Activated CD8-positive, alpha-beta memory T cell treated with anti-CD3 and anti-CD28 coated beads for 48 hours (primary cell): Measurements from ENCODE around the gene MPIG6B.

Experiments used
- DNase-seq, 3 experiments: peaks; one replicate each; pipeline ENCODE4 v3.0.0-alpha.2; 2020; ENCODE audit warnings: low read depth in 2 of 3, low spot score in 2 of 3

Gene MPIG6B, protein sequence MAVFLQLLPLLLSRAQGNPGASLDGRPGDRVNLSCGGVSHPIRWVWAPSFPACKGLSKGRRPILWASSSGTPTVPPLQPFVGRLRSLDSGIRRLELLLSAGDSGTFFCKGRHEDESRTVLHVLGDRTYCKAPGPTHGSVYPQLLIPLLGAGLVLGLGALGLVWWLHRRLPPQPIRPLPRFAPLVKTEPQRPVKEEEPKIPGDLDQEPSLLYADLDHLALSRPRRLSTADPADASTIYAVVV

DNA sequence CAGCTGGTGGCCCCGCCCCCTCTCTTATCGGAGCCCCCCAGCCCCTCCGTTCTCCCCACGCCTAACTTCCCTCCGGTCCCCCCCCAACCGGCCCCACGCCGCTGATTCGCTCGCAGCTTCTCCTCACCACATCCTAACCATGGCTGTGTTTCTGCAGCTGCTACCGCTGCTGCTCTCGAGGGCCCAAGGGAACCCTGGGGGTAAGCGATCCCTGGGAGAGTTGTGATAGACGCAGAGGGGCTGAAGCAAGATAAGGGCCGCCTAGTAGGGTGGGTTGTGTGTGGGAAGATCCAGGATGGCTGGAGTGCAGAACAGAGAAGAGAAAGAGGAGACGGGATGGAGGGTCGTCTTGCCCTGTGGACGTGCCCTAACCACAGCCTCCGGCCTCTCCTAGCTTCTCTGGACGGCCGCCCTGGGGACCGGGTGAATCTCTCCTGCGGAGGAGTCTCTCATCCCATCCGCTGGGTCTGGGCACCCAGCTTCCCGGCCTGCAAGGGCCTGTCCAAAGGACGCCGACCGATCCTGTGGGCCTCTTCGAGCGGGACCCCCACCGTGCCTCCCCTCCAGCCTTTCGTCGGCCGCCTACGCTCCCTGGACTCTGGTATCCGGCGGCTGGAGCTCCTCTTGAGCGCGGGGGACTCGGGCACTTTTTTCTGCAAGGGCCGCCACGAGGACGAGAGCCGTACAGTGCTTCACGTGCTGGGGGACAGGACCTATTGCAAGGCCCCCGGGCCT, at the start of gene MPIG6B:
TSS of gene MPIG6B (plus strand) at position 129 of the 735 bp plus-strand sequence. CDS start at position 140, 11 bp downstream.
- DNase-seq = no peak

DNA sequence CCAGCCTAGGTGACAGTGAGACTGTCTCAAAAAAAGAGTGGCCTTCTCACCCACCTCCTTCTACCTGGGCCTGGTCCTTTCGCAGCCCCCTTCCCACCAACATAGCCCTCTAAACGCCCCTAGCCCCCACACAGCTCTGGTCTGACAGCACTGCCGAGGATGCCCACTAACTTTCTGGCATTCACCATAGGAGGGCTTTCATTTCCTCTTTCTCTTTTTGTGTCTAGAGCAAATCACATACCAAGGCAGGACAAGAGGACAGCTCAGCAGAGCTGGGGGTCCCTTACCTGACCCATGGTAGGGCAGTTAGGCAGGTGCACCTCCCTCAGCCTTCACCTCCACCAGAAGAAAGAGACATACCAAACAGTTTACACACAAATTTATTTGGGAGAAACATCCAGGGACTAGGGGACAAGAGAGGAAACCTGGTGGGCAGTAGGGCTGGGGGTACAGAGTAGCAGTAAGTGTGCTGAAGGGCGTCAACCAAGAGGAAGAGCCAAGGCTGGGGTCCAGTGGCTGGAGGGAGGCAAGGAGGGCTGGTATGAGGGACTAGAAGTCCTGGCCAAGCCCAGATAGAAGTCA, 46.8 kb upstream of the MPIG6B start:
- DNase-seq = no peak

DNA sequence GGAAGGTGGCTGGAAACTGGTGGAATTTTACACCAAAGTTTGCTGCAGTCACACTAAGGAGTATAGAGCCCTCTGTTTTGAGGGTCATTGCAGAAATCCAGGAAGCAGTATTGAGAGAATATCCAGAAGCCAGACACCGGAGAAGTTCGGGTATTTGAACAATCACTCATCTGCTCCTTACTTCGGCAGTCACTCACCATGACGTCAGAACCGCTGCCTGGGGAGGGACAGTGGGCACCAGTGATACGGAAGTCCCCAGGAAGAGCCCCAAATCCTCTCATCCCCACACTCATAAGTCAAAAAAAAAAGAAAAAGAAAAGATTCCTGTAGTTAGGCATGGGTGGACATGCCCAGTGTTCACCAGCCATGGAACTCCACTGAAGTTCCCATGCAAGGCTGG, 46.3 kb upstream of the MPIG6B start:
- DNase-seq = no peak

DNA sequence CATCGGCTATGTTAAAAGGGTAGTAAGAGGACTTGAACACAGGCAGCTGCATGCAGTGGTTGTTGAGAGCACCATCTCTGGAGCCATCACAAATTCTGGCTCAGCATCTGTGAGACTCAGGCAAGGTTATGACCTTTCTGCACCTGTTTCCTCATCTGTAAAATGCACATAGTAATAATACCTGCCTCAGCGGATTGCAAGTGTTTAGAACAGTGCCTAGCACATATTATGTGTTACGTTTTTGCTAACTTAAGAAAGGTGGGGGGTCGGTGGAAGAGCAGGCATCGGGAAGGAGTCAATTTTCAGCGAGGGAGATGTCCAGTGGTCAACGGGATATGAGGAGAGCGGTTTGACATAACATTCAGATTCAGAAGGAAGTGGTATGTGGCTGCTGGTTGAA, 45.2 kb upstream of the MPIG6B start:
- DNase-seq = no peak

DNA sequence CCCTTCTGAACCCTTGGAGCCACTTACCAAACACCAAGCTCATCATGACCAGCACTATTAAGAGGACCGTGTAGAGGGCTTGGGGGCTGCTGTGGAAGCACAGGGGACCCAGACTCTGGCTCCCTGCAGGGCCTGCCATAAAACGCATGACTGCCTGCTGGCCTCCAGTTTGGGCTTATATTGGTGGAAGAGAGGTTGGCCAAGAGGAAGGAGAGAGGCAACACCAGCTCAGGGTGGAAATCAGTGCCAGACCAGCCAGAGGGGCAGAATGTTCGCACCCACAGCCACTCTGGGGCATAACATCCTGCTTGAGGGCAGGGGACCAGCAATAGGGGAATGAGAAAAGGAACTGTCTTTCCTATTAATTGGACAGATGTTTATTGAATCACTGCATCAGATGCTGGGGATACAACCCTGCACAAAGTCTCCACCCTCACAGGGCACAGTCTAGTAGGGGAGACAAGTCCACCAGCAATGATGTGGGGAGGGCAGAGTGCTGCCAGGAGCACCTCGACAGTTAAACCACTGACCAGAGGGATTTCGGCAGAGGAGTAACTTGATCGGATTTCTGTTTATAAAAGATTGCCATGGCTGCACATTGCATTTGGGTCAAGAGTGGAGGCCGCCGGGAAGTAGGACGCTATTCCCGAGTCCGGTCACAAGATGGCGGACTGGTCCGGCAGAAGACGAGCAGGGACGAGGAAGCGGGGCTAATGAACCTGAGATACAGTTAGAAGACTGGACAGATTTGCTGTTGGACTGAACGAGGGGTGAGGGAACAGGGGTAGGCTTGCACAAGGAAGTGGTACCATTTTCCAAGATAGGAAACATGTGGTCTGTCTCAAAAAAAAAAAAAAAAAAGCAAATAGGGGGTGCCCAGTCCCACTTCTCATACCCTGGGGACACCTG, 42.7 kb upstream of the MPIG6B start, which contains the start of gene LY6G5C:
TSS of gene LY6G5C (minus strand) at position 842 of the 909 bp plus-strand sequence. CDS start at position 148, 694 bp downstream.
- DNase-seq = peak in 1 of 3 experiments; percentile 32

DNA sequence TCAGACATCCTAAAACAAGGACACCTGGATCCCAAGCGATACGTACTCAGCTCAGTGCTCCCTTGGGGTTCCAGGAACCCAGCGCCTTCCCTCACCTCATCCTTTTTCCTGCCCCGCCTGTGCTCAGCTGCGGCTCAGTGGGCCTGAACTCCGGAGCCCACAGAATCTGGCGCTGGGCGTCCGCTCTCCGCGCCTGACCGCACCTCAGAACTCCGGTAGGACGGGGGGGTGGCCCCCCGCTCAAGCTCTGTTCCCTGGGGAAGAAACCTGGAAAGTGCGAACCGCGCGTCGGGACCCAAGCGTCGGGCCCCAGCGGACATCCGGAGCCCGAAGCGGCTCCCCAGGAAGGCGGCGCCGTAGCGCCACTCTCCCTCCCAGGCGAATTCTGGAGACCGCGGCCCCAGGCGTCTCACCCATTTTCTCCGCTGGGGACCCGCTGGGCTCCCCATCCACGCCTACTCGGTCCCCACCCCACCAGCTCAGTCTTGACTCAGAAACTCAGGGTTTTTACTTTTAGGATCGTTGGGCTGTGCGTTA, 42.0 kb upstream of the MPIG6B start:
- DNase-seq = no peak

DNA sequence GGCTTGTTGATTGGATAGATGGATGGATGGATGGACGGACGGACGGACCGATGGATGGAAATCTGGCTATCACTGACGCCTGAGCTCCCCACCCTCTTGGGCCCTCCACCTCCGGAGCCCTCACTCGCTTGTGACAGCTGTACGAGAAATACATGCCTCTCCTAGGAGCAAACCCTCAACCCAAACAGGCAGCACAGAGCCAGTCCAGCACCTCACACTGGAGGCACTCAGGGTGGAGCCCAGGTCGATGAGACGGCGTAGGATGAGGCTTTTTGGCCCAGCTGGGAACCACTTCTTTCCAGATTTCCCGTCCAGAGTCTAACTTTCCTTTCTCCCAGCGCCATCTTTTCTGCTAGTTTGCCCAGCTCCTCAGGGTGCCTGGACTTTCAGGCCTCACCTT, 39.6 kb upstream of the MPIG6B start:
- no peak for DNase-seq

DNA sequence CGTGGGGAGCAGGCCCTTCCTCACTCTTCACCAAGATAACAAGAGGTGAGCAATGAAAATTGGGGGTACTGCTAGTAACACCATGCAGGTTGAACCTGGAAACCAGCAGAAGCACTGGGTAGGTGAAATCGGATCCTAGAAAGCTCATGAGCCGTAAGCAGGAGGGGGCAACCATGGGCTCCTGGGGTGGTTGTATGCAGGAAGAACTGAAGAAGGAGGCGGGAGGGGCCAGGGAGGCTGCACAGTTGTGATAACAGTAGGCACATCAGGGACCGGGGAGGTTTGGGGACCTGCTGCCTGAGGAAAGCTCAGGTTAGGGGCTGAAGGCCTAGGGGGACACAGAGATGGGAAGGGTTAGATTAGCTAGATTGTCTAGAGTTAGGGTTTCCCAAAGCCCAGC, 36.7 kb upstream of the MPIG6B start:
- DNase-seq = no peak

DNA sequence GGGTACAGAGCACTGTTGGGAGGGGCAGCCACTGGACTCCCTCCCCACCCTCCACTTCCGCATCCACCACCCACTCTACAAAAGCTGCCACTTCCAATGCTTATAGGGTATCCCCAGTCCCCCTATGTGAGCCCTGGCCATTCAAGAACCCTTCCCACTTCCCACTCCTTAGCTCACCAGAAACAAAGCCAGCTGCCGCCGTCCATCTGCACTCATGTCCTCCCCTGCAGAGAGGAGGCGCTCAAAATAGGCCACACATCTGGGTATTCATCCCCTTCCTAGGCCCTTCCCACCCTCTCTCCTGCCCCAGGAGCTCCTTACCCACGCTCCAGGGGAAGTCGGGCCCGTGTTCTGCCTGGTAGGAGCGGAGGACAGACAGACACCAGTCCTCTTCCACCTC, 35.9 kb upstream of the MPIG6B start:
- no peak for DNase-seq

DNA sequence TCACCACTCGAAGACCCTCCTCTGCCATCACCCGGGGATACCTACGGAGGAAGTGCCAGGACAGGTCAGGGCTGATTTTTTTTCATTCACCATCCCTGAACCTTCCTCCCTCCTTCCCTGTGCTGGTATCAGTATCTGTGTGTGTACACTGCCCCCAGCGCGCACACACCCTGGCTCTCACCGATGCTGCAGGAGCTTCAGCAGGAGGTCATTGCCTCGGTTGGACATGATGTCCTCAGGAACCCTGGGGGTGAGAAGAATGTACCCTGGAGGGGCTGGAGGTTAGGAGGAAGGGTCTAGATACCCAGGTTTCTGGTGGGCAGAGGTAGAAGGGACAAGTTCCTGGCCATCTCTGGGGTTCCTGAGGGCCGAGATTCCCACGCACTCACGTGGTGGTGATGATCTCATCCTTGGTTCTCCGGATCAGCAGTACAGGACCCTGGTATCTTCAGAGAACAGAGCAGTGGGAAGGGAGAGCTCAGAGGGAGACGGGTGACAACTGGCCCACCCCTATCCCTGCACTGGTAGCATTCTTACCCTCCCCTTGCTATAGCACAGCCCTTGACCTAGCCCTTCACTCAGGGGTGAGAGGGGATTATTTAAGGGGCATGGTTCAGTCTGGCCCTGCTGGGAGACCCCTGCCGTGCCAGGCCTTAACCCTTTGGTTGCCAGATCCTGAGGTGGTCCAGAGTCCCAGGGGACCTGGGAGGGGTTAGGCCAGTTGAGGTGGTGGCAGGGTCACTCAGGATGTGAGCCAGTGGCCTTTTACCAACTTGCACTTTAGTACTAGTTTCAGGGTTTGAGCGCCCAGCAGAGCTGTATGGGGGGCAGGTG, 35.1 kb upstream of the MPIG6B start:
- DNase-seq = no peak

DNA sequence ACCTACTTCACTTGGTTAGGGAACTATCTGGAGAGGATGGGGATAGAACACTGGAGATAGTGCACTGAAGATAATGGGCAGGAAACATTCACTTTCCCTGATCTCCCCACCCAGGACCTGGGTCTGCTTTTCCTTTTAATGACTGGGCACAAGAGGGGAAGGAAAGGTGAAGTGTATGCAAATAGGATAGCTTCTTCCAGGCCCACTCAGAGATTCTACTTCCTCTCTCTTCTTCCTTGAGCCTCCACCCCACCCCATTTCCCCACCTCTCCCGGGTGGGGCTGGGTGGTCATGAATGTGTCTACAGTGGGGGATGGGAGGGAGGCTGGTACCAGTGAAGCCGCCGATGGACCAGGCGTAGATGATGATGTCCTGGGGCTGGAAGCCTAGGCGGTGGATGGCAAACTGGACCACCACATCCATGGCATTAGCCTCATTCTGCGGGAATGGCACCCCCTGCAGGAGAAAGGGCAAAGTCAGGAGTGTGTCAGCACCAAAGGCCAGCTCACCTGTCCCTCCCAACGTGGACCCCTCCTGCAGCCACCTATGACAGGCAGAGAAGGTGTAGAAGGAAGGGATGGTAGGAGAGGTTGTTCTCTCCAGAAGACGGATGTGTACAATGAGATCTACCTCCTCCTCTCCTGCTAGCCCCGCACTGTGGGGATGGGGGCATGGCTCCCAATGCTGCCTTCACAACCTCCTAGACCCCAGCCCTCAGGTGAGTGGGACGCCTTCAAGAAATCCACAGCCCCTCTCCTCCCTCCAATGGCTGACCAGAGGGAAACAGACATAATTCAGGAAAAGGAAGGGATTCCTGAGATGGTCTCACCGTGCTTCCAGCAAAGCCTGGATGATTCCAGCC, 33.7 kb upstream of the MPIG6B start:
- no peak for DNase-seq

DNA sequence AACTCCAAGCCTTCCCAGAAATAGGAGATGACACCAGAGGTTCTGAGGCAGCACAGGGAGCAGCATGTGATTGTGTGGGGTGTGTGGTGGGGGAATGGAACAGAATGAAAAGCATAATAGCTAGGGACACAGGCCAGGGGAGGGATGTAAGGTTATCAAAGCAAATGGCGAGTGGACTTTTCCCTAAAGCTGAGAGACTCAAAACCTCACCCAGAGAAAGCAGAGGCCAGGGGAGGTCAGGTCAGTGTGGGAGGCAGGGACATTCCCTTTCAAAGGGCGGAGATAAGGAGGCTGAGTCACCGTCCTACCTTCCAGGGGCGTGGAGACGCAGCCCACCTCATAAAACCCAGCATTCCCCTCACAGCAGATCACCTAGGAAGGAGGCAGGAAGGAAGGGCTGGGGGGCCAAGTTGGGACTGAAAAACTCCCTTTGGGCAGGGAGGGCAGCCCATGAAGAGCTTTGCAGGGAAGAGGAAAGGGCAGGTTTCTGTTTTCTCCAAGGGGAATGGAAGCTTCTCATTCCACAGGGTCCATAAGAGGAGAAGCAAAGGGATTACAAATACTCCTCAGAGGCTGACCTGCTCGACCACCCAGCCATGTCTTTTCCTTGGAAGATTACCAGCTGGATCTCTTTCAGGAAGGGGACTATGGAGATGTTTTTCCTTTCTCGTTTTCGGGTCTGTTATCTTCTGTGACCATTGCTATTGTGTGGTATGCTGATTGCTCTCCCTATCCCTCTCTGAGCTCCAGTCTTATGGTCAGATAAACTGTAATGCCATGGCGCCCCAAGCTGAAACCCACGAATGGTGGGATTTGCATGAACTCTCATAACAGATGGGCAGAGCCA, 32.7 kb upstream of the MPIG6B start:
- no peak for DNase-seq

DNA sequence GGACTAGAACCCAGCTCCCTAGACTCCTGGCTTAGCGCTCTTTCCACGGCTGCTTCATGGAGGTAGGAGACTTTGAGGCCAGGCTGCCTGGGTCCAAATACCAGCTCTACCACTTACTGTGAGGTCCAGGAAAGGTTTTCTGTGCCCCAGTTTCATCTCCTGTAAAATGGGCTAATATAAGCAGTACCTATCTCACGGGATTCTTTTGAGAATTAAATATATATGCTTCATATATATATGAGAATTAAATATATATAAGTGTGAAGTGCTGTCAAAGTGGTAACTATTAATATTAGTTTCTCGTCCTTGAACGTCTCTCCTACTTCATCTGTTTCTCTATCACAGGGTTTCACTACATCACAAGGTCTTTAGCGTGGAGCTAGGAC, 32.1 kb upstream of the MPIG6B start:
- DNase-seq = no peak

DNA sequence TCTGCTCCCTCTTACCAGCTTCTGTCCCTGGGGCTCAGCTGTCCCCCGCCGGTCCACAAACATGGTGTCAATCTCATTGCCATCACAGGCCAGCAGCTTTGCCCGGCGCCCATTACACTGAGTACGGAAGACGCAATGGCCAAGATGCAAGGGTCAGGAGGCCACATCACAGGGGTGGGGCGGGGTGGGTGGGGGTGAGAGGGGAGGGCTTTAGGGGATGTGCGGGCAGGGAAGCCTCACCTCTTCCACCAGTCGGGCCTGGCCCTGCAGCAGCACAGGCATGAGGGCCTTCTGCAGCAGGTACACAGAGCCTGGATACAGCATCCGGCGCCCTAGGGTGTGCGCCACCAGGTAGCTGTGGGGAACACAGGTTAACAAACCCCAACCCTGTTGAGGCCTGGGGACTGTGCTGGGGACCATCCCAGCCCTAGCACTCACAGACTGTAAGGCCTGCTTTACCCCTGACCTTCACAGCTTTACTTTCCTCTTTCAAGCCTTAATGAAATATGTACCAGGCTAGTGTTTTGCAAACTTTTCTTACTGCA, 31.5 kb upstream of the MPIG6B start:
- no peak for DNase-seq

DNA sequence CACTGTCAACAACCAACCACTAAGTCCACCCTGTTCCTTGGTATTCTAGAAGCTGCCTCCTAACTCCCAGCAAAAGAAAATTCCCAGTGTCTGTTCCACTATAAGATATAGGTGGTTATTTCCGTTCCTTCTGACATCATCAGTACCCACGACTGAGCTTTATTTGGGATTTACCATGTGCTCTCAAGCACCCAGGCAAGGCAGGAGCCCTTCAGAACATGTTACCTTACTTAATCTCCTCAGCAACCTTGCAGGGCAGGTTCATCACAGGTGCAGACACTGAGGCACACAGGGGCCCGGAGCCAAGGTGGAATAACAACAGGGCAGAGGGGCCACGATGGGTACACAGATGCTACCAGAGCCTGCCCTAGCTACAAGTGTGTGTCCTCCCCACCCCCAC, 30.8 kb upstream of the MPIG6B start:
- DNase-seq = no peak

DNA sequence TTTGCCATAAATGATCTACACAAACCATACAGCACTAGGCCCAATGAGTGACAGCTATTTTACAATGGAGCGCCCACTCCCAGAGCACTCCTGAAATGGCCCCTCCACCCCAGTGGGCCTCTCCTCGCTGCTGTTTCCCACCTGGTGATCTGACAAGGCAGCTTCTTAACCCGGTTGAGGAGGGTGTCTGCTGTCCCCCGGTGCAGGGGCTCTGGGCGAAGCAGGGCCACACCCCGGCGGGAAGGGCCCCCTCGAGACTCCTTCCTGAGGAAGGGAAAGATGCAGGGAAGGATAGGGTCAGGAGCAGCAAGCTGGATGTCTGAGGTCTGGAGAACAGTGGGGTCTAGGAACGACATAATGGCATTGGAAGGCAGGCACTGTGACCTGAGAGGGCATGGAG, 30.3 kb upstream of the MPIG6B start:
- no peak for DNase-seq

DNA sequence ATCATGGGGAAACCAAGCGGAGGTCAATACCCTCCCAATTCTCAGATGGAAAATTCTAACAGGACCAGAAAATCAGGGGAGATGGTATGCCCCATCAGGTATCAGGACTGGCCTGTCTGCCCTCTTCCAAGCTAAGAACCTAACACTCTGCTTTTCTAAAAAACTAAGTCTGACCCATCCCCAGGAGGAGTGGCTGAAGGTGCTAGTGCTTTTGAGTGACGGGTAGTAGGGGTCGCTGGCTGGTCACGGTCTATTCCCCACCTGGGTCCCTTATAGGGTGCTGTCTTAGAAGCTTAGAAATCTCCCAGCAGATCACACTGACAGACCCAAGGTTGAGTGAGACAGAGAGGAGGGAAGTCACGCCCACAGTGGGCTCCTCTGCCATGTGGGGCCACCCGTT, 29.6 kb upstream of the MPIG6B start:
- no peak for DNase-seq

DNA sequence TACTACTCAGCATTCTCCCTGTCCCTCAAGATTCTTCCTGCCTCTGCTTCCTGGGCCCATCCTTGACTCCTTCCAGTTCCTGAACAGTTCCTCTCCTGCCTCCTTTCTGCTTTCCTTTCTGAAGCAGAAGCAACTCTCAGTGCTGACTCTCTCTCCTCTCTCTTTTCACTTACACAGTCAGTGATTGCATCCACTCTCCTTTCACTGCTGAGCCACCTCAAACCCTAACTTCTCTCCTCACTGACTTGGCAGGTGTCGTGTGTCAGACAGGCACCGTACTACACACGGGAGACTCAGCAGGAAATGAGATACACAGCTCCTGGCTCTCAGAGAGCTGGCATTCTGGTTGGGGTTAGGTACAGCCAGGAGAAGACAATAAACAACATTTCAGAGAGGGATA, 25.6 kb upstream of the MPIG6B start:
- DNase-seq = no peak
